Activated CD4-positive, alpha-beta T cell treated with anti-CD3 and anti-CD28 coated beads for 1 hour (primary cell): ENCODE results near the gene SLC7A5.

Experiments used
- DNase-seq: peaks from one replicate; pipeline ENCODE4 v3.0.0-alpha.2; 2020

Gene SLC7A5

GRCh38 chr16:87845213-87845612 is 24.1 kb downstream of the SLC7A5 start:
- DNase-seq, result no peak

DNA sequence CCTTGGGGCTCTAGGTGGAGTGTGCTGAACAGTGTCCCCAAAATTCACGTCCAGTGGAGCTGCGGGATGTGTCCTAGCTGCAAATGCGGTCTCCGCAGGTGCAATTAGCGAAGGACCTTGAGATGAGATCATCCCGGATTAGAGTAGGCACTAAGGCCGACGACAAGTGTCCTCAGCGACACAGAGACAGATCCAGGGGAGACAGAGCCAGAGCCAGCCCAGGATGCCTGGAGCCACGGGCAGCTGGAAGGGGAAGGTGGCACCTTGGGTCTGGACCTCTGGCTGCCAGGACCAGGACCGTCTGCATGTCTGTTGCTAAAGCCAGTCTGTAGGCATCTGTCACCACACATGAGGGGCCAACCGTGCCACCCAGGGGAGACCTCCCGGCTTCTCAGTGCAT is 24.5 kb downstream of the SLC7A5 start:
- no peak for DNase-seq

DNA sequence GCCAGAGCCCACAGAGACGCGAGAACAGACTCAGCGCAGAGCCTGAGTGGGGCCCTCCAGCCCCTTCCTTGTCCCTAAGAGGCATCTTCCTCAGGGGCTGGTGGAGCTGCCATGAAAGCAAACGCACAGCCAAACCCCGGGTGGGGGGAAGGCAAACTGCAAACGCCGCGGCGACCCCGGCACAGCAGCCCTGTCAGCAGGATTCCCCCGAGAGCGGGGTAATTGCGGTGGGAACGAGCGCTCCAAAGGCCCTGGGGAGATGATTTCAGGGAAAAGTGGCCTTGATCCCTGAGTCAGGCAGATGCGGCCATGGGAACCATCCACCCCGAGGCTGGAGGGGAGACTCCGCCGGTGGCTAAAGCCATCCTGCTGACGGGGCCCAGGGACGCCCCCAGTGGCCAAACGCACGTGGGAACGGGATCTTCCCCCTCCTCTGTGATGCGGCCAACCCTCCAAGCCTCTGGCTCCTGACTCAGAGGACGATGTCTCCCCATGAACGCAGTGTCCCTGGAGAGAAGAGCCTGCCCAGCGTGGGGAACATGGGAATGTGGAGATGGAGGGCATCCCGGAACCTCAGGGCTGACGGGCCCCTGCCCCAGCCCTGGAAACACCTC is 25.1 kb downstream of the SLC7A5 start:
- no peak for DNase-seq

GRCh38 chr16:87843678-87844105 is 25.6 kb downstream of the SLC7A5 start:
- no peak for DNase-seq

DNA sequence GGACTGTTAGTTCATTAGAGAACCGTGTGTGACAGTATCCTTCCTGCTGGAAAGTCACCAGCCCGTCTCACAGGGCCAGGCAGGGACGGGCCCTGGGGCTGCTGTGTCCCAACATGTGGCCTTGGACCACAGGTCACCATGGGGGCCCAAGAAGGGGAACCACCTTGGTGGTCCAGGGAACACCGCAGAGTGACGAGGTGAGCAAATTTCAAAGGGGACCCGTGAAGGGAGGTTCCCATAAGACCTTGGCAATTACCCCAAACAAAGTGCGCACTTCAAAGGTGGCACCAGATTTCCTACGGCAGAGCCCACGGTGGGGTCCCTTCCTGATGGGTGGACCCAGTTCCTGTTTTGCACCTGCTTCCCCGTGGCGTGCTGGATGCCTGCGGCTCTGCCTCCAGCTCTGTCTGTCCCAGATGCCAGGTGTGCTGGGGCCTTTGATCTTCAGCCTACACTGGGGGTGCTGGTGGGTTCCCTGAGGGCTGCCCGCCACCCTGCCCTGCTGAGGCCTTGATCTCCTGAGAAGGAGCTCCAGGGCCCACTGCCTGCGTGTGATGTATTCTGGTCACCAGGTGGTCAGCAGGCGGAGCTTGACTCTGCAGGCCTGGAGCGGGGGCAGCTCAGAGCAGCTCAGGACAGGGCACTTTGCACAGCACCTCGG is 27.0 kb downstream of the SLC7A5 start:
- no peak for DNase-seq

GRCh38 chr16:87841340-87842208 is 27.7 kb downstream of the SLC7A5 start:
- no peak for DNase-seq

DNA sequence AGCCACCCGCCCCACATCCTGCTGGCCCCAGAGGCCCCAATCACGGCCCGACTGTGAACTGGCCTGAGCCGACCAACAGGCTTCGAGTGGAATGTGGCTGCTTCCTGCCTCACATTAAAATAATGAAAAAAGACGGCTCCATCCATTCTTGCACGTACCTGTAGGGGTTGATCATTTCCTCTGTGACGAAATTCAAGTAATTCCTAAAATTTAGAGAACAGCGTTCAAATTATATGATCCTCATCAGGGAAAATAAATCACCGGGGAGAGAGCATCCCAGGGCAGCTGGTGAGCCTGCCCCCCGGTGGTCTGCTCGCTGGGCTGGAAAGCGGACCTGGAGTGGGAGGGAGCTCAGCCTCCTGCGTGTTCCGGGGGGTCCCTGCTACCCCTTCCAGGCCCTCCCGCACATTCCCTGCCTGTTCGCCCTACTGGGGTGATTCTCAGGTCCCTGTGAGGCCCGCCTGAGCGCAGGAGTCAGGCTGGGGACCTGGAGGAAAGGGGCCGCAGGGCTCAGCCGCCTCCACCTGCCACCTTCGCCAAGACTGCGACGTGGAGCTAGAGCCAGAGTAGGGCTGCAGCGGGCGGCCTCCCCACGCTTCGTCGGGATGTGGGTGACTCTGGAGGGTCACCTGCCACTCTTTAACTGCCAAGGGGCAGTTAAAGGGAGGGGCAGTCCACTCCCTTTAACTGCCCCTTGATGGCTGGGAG is 28.9 kb downstream of the SLC7A5 start:
- DNase-seq, result no peak

DNA sequence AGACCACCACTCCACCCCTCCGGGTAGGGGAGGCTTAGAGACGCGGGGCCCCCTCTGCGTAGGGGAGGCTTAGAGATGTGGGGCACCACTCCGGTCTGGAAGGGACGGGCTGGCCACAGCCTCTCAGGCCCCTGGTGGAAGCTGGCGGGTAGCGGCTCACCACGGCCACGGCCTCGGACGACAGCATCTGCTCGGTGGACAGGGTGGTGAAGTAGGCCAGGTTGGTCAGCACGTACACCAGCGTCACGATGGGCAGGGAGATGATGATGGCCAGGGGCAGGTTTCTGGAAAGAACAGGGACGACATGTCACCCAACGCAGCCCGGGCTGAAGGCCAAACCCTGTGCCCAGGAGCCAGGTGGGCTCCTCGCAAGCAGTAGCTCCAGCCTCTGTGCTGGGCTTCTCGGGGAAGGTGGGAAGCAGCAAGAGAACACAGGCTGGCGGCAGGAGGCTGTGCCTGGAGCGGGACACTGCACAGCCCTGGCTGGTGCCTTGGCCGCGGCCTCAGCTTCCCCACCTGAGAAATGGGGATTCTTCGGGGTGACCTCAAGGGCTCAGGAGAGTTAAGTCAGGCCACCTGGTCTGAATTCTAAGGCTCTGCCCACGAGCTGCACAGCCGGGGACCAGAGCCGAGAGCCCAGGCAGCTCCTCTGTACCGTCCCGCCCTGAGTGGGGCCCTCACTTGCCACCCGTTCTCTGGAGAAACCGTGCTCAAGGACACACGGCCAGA is 29.6 kb downstream of the SLC7A5 start:
- DNase-seq, result no peak

GRCh38 chr16:87838643-87839541 is 30.4 kb downstream of the SLC7A5 start:
- no peak for DNase-seq

GRCh38 chr16:87837627-87838289 is 31.5 kb downstream of the SLC7A5 start:
- no peak for DNase-seq

GRCh38 chr16:87836844-87837581 is 32.3 kb downstream of the SLC7A5 start:
- no peak for DNase-seq

DNA sequence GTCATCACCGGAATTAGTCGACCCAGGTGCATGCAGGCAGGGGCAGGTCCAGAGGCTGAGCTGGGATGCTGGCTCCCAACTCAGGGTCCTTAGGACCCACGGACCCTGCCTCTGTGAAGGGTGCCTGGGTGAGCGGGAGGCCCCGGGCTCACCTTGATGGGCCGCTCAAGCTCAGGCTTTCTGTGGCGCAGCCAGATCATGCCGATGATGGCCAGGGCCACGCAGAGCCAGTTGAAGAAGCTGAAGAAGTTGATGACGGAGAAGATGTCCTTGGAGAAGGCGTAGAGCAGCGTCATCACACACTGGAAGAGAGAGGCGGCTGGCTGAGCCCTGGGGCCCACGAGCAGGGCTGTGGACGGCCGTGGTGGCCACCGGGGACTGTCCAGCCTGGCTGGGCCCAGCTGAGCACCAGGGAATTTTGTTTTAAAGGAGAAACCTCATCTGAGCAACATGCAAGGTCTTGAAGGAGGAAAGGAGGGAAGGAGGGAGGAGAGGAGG is 32.9 kb downstream of the SLC7A5 start:
- DNase-seq, result no peak

DNA sequence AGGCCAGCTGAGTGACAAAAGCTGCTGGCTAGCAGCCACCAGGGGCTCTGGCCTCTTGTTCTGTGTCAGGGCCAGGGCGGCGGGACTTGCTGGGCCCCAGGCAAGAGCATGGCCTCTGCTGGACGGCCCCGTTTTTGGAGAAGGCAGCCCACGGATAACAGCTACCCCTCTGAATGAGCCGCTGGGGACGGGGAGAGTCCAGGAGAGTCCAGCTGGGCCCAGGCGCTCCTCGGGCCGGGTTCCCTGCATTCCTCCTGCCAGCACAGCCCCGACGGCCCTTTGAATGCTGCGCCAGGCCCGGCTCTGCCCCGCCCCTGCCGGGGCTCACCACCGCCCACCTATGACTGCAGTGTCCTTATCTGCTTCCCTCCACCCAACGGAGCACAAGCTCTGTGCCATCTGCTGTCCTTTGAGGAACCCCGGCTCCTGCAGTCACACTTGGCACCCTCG is 33.4 kb downstream of the SLC7A5 start:
- DNase-seq, result no peak

- no peak for DNase-seq
Measured at GRCh38 chr16:87834668-87835473, 34.4 kb downstream of the SLC7A5 start.

DNA sequence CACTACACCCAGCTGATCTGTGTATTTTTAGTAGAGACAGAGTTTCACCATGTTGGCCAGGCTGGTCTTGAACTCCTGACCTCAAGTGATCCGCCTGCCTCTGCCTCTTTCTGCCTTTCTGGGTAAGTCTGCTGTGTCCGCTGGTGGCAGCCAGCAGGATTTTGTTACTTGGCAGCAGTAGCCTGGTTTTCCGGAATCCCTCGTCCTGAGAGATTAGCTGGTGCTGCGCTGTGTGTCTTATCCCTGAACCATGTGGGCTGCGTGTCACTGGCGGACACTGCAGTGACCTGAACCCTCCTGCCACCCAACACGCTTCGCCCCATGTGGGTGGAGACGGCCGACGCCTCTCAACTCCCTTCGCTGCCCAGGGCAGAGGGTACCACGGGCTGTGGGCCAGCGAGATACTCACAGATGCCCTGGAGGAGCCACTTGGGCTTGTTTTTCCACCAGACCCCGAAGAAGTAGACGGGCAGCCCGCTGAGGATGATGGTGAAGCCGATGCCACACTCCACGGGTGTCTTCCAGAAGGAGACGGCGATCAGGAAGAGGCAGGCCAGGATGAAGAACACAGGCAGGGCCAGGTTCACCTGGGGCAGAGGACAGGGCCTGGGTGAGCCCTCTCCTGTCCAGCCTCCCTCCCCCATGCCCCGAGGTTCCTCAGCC is 35.2 kb downstream of the SLC7A5 start:
- DNase-seq, result no peak

DNA sequence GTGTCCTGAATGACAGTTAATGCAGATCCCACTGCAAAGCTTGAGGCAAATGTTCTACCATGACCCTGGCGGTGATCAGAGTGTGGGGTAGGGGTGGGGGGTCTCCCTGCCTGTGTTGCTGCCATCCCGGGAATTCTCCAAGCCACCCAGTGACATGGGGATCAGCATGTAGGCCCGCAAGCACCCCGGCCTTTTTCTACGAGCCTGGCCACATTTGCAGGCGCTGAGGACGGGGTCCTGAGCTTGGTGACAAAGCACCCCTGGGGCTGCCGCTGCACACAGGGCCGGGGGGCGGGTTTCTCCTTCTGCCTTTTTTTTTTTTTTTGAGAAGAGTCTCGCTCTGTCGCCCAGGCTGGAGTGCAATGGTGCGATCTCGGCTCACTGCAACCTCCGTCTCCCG is 35.8 kb downstream of the SLC7A5 start:
- DNase-seq, result no peak

DNA sequence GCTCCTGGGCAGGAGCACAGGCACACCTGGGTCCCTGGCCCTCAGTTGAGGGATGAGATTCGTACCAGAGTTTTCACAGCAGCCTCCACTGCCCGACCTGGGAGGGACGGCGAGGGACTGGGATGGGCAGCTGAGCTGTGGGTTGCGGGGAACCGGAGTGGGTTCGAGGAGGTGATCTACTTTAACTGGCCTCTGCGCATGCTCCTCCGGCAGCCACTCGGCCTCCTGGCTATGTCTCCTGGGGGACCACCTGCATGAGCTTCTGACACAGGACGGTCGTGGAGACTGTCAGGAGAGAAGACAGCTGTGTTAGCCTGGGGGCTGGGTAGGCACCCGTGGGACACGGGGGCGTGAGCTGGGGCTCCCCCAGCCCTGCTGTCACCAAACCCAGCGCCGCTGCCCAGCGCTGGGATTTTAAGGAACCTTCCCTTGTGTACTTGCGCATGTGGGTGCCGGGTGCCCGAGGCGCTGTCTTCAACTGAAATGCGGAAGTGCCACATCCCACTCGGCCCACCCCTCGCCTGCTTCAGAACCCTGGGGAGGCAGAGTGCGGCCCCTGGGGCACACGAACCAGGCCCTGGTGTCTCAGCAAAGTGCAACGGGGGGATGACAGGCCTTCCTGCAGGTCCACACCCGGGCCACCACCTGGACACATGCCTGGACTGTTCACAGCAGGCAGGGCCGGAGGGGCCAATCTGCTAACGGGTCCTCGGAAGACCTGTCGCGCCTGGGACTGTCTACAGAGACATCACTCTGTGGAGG is 36.4 kb downstream of the SLC7A5 start:
- no peak for DNase-seq

DNA sequence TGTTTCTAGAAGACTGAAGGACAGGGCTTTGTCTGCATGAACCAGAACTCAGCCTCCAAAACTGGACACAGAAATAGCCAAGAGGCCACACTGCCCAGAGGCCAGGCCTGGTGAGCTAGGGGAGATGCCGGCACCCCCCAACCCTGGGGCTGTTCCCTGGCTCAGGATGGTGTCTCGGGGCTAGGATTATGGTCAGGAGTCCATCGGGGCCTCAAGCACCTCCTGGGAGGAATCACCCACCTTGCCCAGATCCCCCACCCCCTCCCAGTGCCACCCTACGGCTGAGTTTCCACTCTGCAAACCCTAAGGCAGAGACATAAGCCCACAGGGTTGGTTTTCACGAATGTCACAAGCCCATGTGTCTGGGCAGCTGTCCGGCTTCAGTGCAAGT is 37.2 kb downstream of the SLC7A5 start:
- DNase-seq, result no peak
